Ascending aorta (tissue), 2 donors: Measurements from ENCODE around the gene RGS3. TPM values are rescaled to one million over a fixed set of nuclear protein-coding genes. Genes with fewer than 3 reads are reported as not detected.

Experiments
- DNase-seq, 2 donors: peaks; one replicate each; pipeline ENCODE4 v3.0.0-alpha.2; 2019; ENCODE audit warnings: low spot score in 2 of 2
- H3K27ac ChIP-seq, 2 donors: fragments of 200-600 bp; sonication (generic); one replicate each; pipeline ENCODE4 v1.5.1; 2016 to 2017; ENCODE audit warnings: mild to moderate bottlenecking in 1 of 2
- H3K27me3 ChIP-seq: fragments of 200-600 bp; sonication (generic); one replicate; pipeline ENCODE4 v1.5.1; 2017
- H3K36me3 ChIP-seq, 2 donors: fragments of 200-600 bp; sonication (generic); one replicate each; pipeline ENCODE4 v1.5.1; 2016
- H3K4me1 ChIP-seq, 2 donors: fragments of 200-600 bp; sonication (generic); one replicate each; pipeline ENCODE4 v1.5.1; 2016 to 2017; ENCODE audit warnings: mild to moderate bottlenecking in 1 of 2
- H3K4me3 ChIP-seq, 2 donors: fragments of 200-600 bp; sonication (generic); one replicate each; pipeline ENCODE4 v1.5.1; 2016 to 2017; ENCODE audit warnings: mild to moderate bottlenecking in 1 of 2
- H3K9me3 ChIP-seq, 2 donors: fragments of 200-600 bp; sonication (generic); one replicate each; pipeline ENCODE4 v1.5.1; 2016
- CTCF ChIP-seq, 3 experiments: fragments of 200-600 bp in 2 of 3; fragments of 450-650 bp in 1 of 3; sonication (generic) in 2 of 3; IDR thresholded peaks; one replicate each; pipeline ENCODE4 v1.5.1; 2016 to 2019; ENCODE audit warnings: antibody characterized with exemption in 3 of 3, mild to moderate bottlenecking in 1 of 3, moderate library complexity in 1 of 3
- intact Hi-C: fragments of 100-400 bp; cut with DNase I; formaldehyde crosslinking; loops from one replicate; pipeline ENCODE4 v1.15.1; 2023
- total RNA-seq: library from RNA; depleted of rRNA; stranded (reverse); fragments of >200 nt; gene quantifications from one replicate; pipeline ENCODE4 v1.1.0, GENCODE V29; 2016

Gene RGS3
- total RNA-seq = 125 TPM

GRCh38 chr9:113463418-113464285 lies at the start of gene RGS3:
Gene RGS3 (plus strand): TSS chr9:113463727. CDS start chr9:113463803, 76 bp downstream.
- Histone ChIP-seq H3K9me3 (no peaks in the 10 kb centered on the region), H3K36me3 (no peaks in the 10 kb centered on the region), H3K4me1 (peaks cover 0 to 7% of the 10 kb centered on the region in 2 donors), H3K4me3 (peak within 1 kb of the TSS; percentile 58 to 72), H3K27ac (peak within 1 kb of the TSS; percentile 81 to 83), H3K27me3 (no peaks in the 10 kb centered on the region)
- peak in 1 of 3 experiments; percentile 41 for TF ChIP-seq CTCF (IDR thresholded peaks at IDR 0.05)
- intact Hi-C loops = loop anchor here (5.0 kb wide), 1 partner anchor 104 kb away; no protein-coding TSS in a partner anchor
- peak; percentile 37 to 86 for DNase-seq

DNA sequence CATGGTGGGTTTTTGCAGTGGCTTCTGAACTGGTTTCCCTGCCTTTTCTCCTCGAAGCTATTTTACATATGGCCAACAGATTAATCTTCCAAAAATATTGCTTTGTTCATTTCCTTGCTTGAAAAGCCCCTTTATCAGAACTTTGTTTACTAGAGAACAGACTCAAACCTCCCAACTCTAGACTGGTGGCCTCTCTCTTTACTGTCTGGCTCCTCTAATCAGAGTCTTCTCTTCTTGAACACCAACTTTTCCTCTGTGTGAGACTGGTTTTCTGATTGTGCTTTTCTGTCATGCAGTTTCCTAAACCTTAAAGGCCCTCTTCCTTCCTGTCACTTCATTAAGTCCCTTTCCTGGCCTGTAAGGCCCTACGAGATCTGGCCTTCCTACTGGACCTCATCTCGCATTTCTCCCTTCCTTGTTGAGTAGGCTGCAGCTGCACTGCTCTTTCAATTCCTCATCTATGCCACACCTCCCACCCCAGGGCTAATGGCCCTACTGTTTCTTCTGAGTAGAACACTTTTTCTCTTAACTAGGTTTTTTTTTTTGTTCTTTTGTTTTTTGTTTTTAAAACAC lies 47.3 kb upstream of the RGS3 start:
- intact Hi-C loops = no loop called here
- Histone ChIP-seq H3K27ac (no peak overlapping the region), H3K4me3 (no peak overlapping the region), H3K36me3 (no peaks in the 10 kb centered on the region), H3K4me1 (peaks cover 0 to 3% of the 10 kb centered on the region in 2 donors), H3K27me3 (no peaks in the 10 kb centered on the region), H3K9me3 (no peaks in the 10 kb centered on the region)
- DNase-seq = no peak
- TF ChIP-seq CTCF (IDR thresholded peaks at IDR 0.05) = no peak

DNA sequence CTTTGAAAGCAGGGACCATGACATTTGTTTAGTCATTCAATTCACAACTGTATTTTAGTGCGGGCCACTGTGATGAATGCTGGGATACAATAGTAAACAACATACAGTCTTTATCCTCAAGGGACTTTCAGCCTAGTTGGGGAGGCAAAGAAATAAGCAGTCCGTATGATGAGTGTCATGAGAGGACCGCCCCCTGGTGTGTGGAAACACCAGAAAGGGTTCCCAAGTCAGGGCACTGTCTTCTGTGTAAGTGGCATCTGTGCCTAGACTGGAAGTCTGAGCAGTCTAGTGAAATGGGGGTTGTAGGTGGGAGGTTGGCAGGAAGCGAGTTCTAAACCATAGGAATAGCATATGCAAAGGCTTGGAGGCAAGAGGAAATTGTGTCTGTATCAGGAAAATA lies 46.2 kb upstream of the RGS3 start:
- Histone ChIP-seq H3K4me3 (no peak overlapping the region), H3K27me3 (no peaks in the 10 kb centered on the region), H3K36me3 (no peaks in the 10 kb centered on the region), H3K9me3 (no peaks in the 10 kb centered on the region), H3K27ac (no peak overlapping the region), H3K4me1 (no peaks in the 10 kb centered on the region)
- no peak for TF ChIP-seq CTCF (IDR thresholded peaks at IDR 0.05)
- intact Hi-C loops = no loop called here
- no peak for DNase-seq

DNA sequence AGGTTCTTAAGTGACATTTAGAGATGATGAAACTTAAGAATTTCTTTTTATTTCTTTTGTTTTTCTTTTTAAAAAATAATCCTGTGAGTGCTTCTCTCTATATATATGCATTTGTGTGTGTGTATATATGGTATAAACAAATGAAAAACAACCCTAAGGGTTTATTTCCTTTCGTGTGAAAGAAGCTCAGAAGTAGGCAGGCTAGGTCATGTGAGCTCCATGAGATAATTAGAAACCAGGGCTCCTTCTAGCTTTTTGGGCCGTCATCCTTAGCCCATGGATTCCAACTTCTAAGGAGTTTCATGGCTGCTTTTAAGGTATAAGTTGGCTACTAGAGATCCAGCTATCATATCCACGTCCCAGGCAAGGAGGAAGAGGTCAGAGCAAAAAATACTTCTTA lies 41.8 kb upstream of the RGS3 start:
- no peak overlapping the region for H3K4me3 ChIP-seq
- H3K4me1 ChIP-seq = no peaks in the 10 kb centered on the region
- no peaks in the 10 kb centered on the region for H3K27me3 ChIP-seq
- H3K27ac ChIP-seq = no peak overlapping the region
- no peak for DNase-seq
- no peak for TF ChIP-seq CTCF (IDR thresholded peaks at IDR 0.05)
- no peaks in the 10 kb centered on the region for H3K9me3 ChIP-seq
- intact Hi-C loops = no loop called here
- H3K36me3 ChIP-seq = no peaks in the 10 kb centered on the region

GRCh38 chr9:113425072-113425471 lies 38.5 kb upstream of the RGS3 start:
- intact Hi-C loops = no loop called here
- H3K27ac ChIP-seq = no peak overlapping the region
- no peaks in the 10 kb centered on the region for H3K4me1 ChIP-seq
- no peak overlapping the region for H3K4me3 ChIP-seq
- DNase-seq = no peak
- H3K9me3 ChIP-seq = no peaks in the 10 kb centered on the region
- H3K36me3 ChIP-seq = no peaks in the 10 kb centered on the region
- no peak for TF ChIP-seq CTCF (IDR thresholded peaks at IDR 0.05)
- H3K27me3 ChIP-seq = no peaks in the 10 kb centered on the region
